Cardiac fibroblast (primary cell): Measurements from ENCODE around the gene KRTAP9-7.
"Not testable (repeated sequence)": the region's sequence is repeated elsewhere in the genome, so short reads cannot be mapped to it uniquely, and the experiment has no call there.

Experiments used
- DNase-seq, 2 donors: peaks; one replicate each; pipeline versions ENCODE4 v3.0.0 to v3.0.0-alpha.2; 2010; ENCODE audit warnings: low read depth in 2 of 2
- H3K4me3 ChIP-seq, 2 donors: replicated peaks in 1 of 2; 1 replicate in 1 of 2; 2 replicates in 1 of 2; pipeline ENCODE4 v1.5.1; 2011; ENCODE audit warnings: low read depth in 2 of 2, low read length in 2 of 2, mild to moderate bottlenecking in 2 of 2, moderate library complexity in 1 of 2
- CTCF ChIP-seq: IDR thresholded peaks from one replicate; pipeline ENCODE4 v1.5.1; 2011; ENCODE audit warnings: low read depth, mild to moderate bottlenecking, low read length, inconsistent platforms

The KRTAP9-7 gene, protein sequence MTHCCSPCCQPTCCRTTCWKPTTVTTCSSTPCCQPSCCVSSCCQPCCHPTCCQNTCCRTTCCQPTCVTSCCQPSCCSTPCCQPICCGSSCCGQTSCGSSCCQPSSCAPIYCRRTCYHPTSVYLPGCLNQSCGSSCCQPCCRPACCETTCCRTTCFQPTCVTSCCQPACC

DNA sequence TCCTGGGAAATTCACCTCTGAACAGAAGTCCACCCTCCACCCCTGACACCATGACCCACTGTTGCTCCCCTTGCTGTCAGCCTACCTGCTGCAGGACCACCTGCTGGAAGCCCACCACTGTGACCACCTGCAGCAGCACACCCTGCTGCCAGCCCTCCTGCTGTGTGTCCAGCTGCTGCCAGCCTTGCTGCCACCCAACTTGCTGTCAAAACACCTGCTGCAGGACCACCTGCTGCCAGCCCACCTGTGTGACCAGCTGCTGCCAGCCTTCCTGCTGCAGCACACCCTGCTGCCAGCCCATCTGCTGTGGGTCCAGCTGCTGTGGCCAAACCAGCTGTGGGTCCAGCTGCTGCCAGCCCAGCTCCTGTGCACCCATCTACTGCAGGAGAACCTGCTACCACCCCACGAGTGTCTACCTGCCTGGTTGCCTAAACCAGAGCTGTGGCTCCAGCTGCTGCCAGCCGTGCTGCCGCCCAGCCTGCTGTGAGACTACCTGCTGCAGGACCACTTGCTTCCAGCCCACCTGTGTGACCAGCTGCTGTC is at the start of gene KRTAP9-7:
KRTAP9-7 (plus strand) TSS at position 51 of the 543 bp plus-strand sequence; CDS start at position 51, 0 bp downstream.
- DNase-seq, H3K4me3 ChIP-seq: not testable (repeated sequence)

DNA sequence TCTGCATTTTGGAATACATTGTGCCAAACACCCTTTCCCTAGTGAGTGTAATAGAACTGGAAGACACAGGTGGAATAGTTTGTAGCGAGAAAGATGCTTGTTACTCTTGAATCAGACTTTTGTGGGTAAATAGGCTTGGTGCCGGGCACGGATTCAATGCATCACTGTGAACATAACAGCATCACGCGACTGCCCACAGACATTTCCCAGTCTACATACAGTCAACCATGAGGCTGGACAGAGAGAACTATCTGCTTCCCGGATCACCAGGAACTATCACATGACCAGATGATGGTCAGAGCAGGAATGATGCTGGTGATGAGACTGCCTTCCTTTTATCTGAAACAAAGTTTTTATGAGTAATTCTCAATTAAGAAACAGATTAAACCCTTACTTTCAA is 49.4 kb upstream of the KRTAP9-7 start:
- H3K4me3 ChIP-seq = no peak overlapping the region
- no peak for TF ChIP-seq CTCF
- no peak for DNase-seq

- H3K4me3 ChIP-seq = not testable (repeated sequence)
Observed at GRCh38 chr17:41226598-41227095, 48.9 kb upstream of the KRTAP9-7 start, which contains the start of gene KRTAP9-2. TSS of gene KRTAP9-2 (plus strand) at chr17:41226648. CDS start at chr17:41226655, 7 bp downstream.

GRCh38 chr17:41230094-41230493 is 45.4 kb upstream of the KRTAP9-7 start:
- H3K4me3 ChIP-seq = no peak overlapping the region
- no peak for TF ChIP-seq CTCF
- no peak for DNase-seq

More at GRCh38 chr17:41226598-41227095, 48.9 kb upstream of the KRTAP9-7 start, which contains the start of gene KRTAP9-2:
- not testable (repeated sequence) for DNase-seq

- no peak for DNase-seq
- H3K4me3 ChIP-seq = no peak overlapping the region
- TF ChIP-seq CTCF = no peak
Observed at GRCh38 chr17:41231731-41232130, 43.8 kb upstream of the KRTAP9-7 start.

DNA sequence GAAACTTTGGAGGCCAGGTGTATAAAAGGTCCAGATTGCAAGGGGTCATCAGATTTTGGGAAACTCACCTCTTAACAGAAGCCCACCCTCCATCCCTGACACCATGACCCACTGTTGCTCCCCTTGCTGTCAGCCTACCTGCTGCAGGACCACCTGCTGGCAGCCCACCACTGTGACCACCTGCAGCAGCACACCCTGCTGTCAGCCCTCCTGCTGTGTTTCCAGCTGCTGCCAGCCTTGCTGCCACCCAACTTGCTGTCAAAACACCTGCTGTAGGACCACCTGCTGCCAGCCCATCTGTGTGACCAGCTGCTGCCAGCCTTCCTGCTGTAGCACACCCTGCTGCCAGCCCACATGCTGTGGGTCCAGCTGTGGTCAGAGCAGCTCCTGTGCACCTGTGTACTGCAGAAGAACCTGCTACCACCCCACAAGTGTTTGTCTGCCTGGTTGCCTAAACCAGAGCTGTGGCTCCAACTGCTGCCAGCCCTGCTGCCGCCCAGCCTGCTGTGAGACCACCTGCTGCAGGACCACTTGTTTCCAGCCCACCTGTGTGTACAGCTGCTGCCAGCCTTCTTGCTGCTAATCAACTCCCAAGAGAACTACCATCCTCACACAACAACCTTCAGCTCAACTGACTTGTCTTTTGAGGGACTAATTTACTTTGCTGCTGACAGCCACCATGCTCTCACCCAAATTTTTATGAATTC is 42.9 kb upstream of the KRTAP9-7 start, which contains the start of gene KRTAP9-3:
KRTAP9-3 (plus strand) TSS at position 51 of the 707 bp plus-strand sequence; CDS start at position 104, 53 bp downstream.
- not testable (repeated sequence) for H3K4me3 ChIP-seq, DNase-seq

DNA sequence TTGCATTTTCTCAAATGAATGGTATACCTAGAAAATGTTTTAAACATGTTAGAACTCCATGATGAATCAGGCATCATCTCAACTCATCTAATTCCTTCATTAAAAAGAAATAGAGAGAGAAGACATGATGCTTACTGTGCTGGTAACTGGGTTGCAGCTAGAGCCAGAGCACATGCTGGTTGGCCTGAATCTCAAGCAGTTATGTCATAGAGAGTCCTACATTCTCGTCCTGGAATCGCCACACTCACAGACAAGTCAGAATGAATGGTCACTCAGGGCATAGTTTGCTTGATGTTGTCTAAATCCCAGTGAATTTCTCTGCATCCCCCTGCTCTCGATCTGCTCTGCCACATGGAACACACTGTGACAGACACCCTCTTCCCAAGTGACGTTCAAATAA is 38.4 kb upstream of the KRTAP9-7 start:
- H3K4me3 ChIP-seq, DNase-seq: not testable (repeated sequence)

DNA sequence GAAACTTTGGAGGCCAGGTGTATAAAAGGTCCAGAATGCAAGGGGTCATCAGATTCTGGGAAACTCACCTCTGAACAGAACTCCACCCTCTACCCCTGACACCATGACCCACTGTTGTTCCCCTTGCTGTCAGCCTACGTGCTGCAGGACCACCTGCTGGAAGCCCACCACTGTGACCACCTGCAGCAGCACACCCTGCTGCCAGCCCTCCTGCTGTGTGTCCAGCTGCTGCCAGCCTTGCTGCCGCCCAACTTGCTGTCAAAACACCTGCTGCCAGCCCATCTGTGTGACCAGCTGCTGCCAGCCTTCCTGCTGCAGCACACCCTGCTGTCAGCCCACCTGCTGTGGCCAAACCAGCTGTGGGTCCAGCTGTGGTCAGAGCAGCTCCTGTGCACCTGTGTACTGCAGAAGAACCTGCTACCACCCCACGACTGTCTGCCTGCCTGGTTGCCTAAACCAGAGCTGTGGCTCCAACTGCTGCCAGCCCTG is 37.5 kb upstream of the KRTAP9-7 start, which contains the start of gene KRTAP9-8:
KRTAP9-8 (plus strand) TSS at position 51 of the 489 bp plus-strand sequence; CDS start at position 104, 53 bp downstream.
- DNase-seq, H3K4me3 ChIP-seq: not testable (repeated sequence)

- DNase-seq, H3K4me3 ChIP-seq: not testable (repeated sequence)
Observed at GRCh38 chr17:41246995-41247787, 28.3 kb upstream of the KRTAP9-7 start.

DNA sequence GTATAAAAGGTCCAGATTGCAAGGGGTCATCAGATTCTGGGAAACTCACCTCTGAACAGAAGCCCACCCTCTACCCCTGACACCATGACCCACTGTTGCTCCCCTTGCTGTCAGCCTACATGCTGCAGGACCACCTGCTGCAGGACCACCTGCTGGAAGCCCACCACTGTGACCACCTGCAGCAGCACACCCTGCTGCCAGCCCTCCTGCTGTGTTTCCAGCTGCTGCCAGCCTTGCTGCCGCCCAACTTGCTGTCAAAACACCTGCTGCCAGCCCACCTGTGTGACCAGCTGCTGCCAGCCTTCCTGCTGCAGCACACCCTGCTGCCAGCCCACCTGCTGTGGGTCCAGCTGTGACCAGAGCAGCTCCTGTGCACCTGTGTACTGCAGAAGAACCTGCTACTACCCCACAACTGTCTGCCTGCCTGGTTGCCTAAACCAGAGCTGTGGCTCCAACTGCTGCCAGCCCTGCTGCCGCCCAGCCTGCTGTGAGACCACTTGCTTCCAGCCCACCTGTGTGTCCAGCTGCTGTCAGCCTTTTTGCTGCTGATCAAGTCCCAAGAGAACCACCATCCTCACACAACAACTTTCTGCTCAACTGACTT is 25.8 kb upstream of the KRTAP9-7 start, which contains the start of gene KRTAP9-4:
KRTAP9-4 (plus strand) TSS at position 51 of the 604 bp plus-strand sequence; CDS start at position 85, 34 bp downstream.
- not testable (repeated sequence) for H3K4me3 ChIP-seq, DNase-seq
